ENCODE measurements around the gene NDE1.

DNA sequence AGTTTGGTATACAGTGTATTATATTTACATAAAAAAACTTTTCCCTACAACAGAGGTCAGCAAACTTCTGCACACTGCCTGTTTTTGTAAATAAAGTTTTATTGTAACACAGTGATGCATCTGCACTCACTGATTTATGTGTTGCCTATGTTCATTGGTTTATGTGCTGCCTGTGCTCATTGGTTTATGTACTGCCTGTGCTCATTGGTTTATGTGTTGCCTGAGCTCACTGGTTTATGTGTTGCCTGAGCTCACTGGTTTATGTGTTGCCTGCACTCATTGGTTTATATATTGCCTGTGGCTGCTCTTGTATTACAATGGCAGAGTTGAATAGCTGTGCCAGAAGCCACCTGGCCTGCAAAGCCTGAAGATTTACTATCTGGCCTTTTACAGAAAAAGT lies 125.2 kb downstream of the NDE1 start:
- TF ChIP-seq CEBPB (IDR thresholded peaks at IDR 0.05) (no peak), EP300 (IDR thresholded peaks at IDR 0.05; ENCODE audit: borderline replicate concordance) (no peak), TAF1 (IDR thresholded peaks at IDR 0.05; ENCODE audit: low read depth) (no peak), RAD21 (IDR thresholded peaks at IDR 0.05; ENCODE audit: low read depth) (no peak), FOXM1 (IDR thresholded peaks at IDR 0.05; ENCODE audit: borderline replicate concordance, low read depth) (no peak), TEAD4 (IDR thresholded peaks at IDR 0.05) (no peak), EGR1 (IDR thresholded peaks at IDR 0.05) (no peak), NFIC (IDR thresholded peaks at IDR 0.05) (no peak)
- TF ChIP-seq, protein P1, sequence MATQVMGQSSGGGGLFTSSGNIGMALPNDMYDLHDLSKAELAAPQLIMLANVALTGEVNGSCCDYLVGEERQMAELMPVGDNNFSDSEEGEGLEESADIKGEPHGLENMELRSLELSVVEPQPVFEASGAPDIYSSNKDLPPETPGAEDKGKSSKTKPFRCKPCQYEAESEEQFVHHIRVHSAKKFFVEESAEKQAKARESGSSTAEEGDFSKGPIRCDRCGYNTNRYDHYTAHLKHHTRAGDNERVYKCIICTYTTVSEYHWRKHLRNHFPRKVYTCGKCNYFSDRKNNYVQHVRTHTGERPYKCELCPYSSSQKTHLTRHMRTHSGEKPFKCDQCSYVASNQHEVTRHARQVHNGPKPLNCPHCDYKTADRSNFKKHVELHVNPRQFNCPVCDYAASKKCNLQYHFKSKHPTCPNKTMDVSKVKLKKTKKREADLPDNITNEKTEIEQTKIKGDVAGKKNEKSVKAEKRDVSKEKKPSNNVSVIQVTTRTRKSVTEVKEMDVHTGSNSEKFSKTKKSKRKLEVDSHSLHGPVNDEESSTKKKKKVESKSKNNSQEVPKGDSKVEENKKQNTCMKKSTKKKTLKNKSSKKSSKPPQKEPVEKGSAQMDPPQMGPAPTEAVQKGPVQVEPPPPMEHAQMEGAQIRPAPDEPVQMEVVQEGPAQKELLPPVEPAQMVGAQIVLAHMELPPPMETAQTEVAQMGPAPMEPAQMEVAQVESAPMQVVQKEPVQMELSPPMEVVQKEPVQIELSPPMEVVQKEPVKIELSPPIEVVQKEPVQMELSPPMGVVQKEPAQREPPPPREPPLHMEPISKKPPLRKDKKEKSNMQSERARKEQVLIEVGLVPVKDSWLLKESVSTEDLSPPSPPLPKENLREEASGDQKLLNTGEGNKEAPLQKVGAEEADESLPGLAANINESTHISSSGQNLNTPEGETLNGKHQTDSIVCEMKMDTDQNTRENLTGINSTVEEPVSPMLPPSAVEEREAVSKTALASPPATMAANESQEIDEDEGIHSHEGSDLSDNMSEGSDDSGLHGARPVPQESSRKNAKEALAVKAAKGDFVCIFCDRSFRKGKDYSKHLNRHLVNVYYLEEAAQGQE (IDR thresholded peaks at IDR 0.05; ENCODE audit: low read depth), result no peak
- TF ChIP-seq, protein P2, sequence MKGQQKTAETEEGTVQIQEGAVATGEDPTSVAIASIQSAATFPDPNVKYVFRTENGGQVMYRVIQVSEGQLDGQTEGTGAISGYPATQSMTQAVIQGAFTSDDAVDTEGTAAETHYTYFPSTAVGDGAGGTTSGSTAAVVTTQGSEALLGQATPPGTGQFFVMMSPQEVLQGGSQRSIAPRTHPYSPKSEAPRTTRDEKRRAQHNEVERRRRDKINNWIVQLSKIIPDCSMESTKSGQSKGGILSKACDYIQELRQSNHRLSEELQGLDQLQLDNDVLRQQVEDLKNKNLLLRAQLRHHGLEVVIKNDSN (IDR thresholded peaks at IDR 0.05), result no peak
- TF ChIP-seq, protein P3, sequence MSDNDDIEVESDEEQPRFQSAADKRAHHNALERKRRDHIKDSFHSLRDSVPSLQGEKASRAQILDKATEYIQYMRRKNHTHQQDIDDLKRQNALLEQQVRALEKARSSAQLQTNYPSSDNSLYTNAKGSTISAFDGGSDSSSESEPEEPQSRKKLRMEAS (IDR thresholded peaks at IDR 0.05), result no peak
